Keratinocyte (primary cell): ENCODE results near the gene MED27.

Experiments
- CTCF ChIP-seq, 3 experiments: IDR thresholded peaks in 1 of 3; conservative IDR thresholded peaks in 1 of 3; optimal IDR thresholded peaks in 1 of 3; 2 replicates in 2 of 3; 3 replicates in 1 of 3; pipeline versions ENCODE3 to v1.5.1; 2011; ENCODE audit warnings: low read length in 3 of 3, mild to moderate bottlenecking in 3 of 3, moderate library complexity in 2 of 3, control low read depth in 1 of 3, inconsistent platforms in 1 of 3; ENCODE audit not compliant: insufficient read depth in 2 of 3; ENCODE audit errors: extremely low read depth in 1 of 3
- EZH2 ChIP-seq: IDR thresholded peaks from one replicate; pipeline ENCODE4 v1.6.1; 2012; ENCODE audit warnings: inconsistent platforms, mild to moderate bottlenecking, low read length, moderate library complexity

- TF ChIP-seq CTCF (optimal IDR thresholded peaks at IDR 0.05 in 1 of 3, IDR thresholded peaks at IDR 0.05 in 1 of 3, conservative IDR thresholded peaks at IDR 0.05 in 1 of 3; ENCODE audit: extremely low read depth in 1 of 3, insufficient read depth in 2 of 3, low read length in 3 of 3) (no peak), EZH2 (no peak)
Observed at GRCh38 chr9:131892902-131893500, 186.7 kb downstream of the MED27 start.
